Mammary epithelial cell (primary cell): ENCODE results near the gene UNK.

Experiments used
- EZH2 ChIP-seq: IDR thresholded peaks from 2 replicates; pipeline ENCODE4 v1.6.1; 2012; ENCODE audit warnings: low read length, inconsistent platforms, borderline replicate concordance
- TF ChIP-seq, protein P1 (sequence below), 2 donors: IDR thresholded peaks in 1 of 2; conservative IDR thresholded peaks in 1 of 2; 2 replicates each; pipeline ENCODE4 v1.5.1; 2011 to 2012; ENCODE audit warnings: inconsistent platforms in 2 of 2, low read length in 2 of 2, mild to moderate bottlenecking in 2 of 2, control low read depth in 1 of 2, low read depth in 1 of 2; ENCODE audit not compliant: insufficient read depth in 1 of 2; ENCODE audit errors: extremely low read depth in 1 of 2

DNA sequence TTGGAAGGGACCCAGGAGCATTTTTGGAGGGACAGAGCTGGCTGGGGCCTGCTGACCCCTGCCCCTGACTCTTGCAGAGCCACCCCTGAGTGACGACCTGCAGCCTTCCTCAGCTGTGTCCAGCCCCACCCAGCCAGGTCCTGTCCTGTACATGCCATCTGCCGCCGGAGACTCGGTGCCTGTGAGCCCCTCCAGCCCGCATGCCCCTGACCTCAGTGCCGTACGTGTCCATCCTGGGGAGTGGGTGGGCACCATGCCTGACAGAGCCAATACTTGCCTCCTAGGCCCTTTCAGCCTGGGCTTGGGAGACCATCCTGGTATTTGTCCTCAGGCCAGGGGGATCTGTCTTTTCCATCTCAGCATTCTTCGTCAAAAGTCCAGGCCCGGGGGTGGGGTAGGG, 32.1 kb downstream of the UNK start:
- TF ChIP-seq, protein P1, sequence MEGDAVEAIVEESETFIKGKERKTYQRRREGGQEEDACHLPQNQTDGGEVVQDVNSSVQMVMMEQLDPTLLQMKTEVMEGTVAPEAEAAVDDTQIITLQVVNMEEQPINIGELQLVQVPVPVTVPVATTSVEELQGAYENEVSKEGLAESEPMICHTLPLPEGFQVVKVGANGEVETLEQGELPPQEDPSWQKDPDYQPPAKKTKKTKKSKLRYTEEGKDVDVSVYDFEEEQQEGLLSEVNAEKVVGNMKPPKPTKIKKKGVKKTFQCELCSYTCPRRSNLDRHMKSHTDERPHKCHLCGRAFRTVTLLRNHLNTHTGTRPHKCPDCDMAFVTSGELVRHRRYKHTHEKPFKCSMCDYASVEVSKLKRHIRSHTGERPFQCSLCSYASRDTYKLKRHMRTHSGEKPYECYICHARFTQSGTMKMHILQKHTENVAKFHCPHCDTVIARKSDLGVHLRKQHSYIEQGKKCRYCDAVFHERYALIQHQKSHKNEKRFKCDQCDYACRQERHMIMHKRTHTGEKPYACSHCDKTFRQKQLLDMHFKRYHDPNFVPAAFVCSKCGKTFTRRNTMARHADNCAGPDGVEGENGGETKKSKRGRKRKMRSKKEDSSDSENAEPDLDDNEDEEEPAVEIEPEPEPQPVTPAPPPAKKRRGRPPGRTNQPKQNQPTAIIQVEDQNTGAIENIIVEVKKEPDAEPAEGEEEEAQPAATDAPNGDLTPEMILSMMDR (conservative IDR thresholded peaks at IDR 0.05 in 1 of 2, IDR thresholded peaks at IDR 0.05 in 1 of 2; ENCODE audit: extremely low read depth in 1 of 2, insufficient read depth in 1 of 2, low read depth in 1 of 2, low read length in 2 of 2), result no peak
- no peak for TF ChIP-seq EZH2
